LNCAP (cell line): ENCODE results near the gene ABCC4.

Experiments used
- TF ChIP-seq, protein P1 (sequence below): fragments of 450-650 bp; IDR thresholded peaks from 2 replicates; pipeline ENCODE4 v1.5.1; 2017; ENCODE audit warnings: mild to moderate bottlenecking

ABCC4 gene

GRCh38 chr13:95251641-95252040 lies 49.6 kb downstream of the ABCC4 start:
- TF ChIP-seq, protein P1, sequence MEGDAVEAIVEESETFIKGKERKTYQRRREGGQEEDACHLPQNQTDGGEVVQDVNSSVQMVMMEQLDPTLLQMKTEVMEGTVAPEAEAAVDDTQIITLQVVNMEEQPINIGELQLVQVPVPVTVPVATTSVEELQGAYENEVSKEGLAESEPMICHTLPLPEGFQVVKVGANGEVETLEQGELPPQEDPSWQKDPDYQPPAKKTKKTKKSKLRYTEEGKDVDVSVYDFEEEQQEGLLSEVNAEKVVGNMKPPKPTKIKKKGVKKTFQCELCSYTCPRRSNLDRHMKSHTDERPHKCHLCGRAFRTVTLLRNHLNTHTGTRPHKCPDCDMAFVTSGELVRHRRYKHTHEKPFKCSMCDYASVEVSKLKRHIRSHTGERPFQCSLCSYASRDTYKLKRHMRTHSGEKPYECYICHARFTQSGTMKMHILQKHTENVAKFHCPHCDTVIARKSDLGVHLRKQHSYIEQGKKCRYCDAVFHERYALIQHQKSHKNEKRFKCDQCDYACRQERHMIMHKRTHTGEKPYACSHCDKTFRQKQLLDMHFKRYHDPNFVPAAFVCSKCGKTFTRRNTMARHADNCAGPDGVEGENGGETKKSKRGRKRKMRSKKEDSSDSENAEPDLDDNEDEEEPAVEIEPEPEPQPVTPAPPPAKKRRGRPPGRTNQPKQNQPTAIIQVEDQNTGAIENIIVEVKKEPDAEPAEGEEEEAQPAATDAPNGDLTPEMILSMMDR: no peak

- TF ChIP-seq, protein P1: no peak
Measured at GRCh38 chr13:95250961-95251360, 50.3 kb downstream of the ABCC4 start.

- TF ChIP-seq, protein P1: no peak
Measured at GRCh38 chr13:95248953-95249352, 52.3 kb downstream of the ABCC4 start.

- TF ChIP-seq, protein P1: no peak
Measured at GRCh38 chr13:95247852-95248251, 53.4 kb downstream of the ABCC4 start.

- TF ChIP-seq, protein P1: no peak
Measured at GRCh38 chr13:95247171-95247570, 54.1 kb downstream of the ABCC4 start.

GRCh38 chr13:95246292-95247082 lies 54.8 kb downstream of the ABCC4 start:
- TF ChIP-seq, protein P1: no peak

DNA sequence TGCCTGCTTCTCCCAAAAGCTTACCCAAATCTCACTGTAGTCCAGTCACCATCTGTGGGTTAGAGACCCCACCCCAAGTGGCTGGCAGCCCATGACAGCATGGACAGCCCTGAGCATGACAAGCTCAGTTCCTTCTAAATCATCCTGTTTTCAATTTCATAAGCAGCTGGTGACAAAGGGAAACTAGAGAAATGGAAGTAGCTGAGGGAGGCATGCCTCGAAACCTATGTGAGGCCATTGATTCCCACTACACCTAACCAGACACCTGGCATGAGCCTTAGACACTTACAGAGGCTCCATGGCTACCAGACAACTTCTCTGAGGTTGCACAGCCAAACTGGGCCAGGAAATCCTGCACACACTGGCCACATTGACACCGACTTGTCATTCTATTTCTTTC lies 56.2 kb downstream of the ABCC4 start:
- TF ChIP-seq, protein P1: no peak
